ENCODE data around the gene KLHDC1. TPM values are rescaled to one million over a fixed set of nuclear protein-coding genes. Genes with fewer than 3 reads are reported as not detected.
"Not testable (repeated sequence)": the region's sequence is repeated elsewhere in the genome, so short reads cannot be mapped to it uniquely, and the experiment has no call there.

The KLHDC1 gene
- total and polyA plus RNA-seq, 2 donors: 4.2 to 21.6 TPM

DNA sequence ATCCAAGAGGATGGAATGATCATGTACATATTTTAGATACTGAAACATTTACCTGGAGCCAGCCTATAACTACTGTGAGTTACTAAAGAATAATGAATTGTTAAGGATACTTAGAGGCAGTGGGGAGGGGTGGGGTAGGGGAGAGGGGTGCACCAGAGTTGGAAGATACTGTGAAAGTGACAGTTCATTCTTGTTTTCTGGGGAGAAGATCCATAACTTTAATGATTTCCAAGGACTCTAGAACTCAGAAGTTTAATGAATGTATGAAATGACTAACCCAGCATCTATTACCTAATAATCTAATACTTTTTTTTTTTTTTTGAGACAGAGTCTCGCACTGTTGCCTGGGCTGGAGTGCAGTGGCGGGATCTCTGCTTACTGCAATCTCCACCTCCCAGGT is 85.5 kb downstream of the KLHDC1 start:
- Histone ChIP-seq H3K27ac (ENCODE audit: low read depth) (no peak overlapping the region), H3K4me3 (ENCODE audit: low read depth, low read length) (no peak overlapping the region), H3K4me1 (ENCODE audit: insufficient read depth) (no peaks in the 10 kb centered on the region), H3K36me3 (ENCODE audit: insufficient read depth) (peaks cover 9% of the 10 kb centered on the region)
- WGBS: 97% methylated on average over 2 of the region's 2 CpGs
- no peak for DNase-seq (ENCODE audit: extremely low spot score)

- not testable (repeated sequence) for H3K4me1 ChIP-seq (ENCODE audit: insufficient read depth); H3K36me3 ChIP-seq (ENCODE audit: insufficient read depth); H3K27ac ChIP-seq (ENCODE audit: low read depth); DNase-seq (ENCODE audit: extremely low spot score); H3K4me3 ChIP-seq (ENCODE audit: low read depth, low read length)
- 93% methylated on average over 7 of the region's 7 CpGs for WGBS
Observed at GRCh38 chr14:49781040-49781439, 88.1 kb downstream of the KLHDC1 start.

DNA sequence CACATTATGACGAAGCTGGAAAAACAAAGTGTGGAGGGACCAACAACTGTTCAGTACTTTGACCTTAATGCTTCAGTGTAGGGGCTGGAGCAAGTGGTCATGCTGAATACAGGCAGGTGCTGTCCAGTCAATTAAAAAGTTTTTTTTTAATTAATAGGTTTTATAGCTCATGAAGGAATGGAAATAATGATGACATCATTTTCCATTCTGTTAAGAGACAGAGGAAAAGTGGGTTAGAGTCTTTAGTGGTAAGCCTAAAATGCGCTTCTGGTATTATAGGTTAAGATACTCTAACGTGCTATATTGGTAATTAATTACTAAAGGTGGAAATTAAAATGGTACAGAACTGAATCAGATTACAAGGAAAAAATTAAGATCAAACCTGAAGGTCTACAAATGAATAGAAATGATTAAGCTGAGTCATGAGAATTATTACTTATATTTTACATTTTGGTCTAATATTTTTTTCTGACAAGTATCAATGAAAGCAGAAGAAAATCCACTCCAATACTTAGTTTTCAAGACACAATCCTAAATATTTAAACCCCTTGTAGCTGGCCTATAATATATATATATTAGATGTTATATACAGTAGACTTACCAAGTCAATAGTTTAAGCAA is 90.6 kb downstream of the KLHDC1 start:
- Histone ChIP-seq H3K36me3 (ENCODE audit: insufficient read depth) (peaks cover 16% of the 10 kb centered on the region), H3K27ac (ENCODE audit: low read depth) (no peak overlapping the region), H3K4me1 (ENCODE audit: insufficient read depth) (no peaks in the 10 kb centered on the region), H3K4me3 (ENCODE audit: low read depth, low read length) (no peak overlapping the region)
- no peak for DNase-seq (ENCODE audit: extremely low spot score)
- WGBS: 86% methylated on average over 3 of the region's 3 CpGs

DNA sequence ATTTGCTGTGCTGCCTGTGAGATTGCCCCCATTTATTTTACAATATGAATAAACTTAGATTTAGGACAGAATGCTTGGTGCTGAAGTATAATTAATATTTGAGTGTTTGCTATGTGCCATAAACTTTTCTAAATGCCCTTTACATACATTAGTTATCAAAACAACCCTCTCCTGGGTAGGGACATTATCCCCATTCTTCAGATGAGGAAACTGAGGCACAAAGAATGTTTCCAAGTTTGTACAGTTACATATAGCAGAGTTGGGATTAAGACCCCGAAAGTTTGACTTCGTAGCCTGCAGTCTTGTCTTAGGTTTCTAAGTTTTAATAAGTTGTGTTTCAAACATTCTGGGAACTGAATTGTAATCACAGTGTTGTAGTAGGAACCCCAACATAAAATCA is 93.4 kb downstream of the KLHDC1 start:
- Histone ChIP-seq H3K36me3 (ENCODE audit: insufficient read depth) (peaks cover 20% of the 10 kb centered on the region), H3K27ac (ENCODE audit: low read depth) (no peak overlapping the region), H3K4me1 (ENCODE audit: insufficient read depth) (no peaks in the 10 kb centered on the region), H3K4me3 (ENCODE audit: low read depth, low read length) (no peak overlapping the region)
- no peak for DNase-seq (ENCODE audit: extremely low spot score)
- WGBS: 97% methylated on average over 2 of the region's 2 CpGs

DNA sequence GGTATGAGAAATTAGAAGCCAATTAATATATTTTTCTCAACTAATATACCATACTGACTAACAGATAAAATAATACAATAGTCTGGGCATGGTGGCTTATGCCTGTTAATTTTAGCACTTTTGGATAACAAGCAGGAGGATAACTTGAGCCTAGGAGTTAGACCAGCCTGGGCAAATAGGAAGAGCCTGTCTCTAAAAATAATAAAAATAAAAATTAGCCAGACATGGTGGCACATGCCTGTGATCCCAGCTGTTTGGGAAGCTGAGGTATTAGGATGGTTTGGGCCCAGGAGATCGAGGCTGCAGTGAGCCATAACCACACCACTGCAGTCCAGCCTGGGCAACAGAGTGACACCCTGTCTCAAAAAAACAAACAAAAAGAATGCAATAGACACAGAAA is 99.7 kb downstream of the KLHDC1 start:
- peaks cover 14% of the 10 kb centered on the region for H3K36me3 ChIP-seq (ENCODE audit: insufficient read depth)
- 0% methylated on average over 1 of the region's 1 CpG for WGBS
- H3K27ac ChIP-seq (ENCODE audit: low read depth): no peak overlapping the region
- H3K4me3 ChIP-seq (ENCODE audit: low read depth, low read length): no peak overlapping the region
- DNase-seq (ENCODE audit: extremely low spot score): no peak
- H3K4me1 ChIP-seq (ENCODE audit: insufficient read depth): no peaks in the 10 kb centered on the region

DNA sequence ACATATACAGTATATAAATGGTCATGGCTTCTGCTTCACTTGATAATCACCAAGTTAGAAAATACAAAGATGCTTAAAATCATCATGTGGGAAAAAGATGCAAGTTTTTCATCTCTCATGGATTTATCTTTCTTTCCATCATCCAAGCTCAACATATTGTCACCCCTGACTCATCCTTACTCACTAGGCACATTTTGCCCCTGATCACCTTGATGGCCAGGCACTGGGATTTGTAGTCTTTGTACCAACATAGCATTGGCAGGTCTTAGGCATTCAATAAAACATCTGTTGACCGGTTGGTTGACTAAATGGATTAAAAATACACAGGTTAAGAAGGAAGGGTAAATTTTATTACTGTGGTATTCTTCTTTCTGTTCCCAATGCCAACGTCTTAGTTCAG is 103.1 kb downstream of the KLHDC1 start:
- Histone ChIP-seq H3K4me3 (ENCODE audit: low read depth, low read length) (no peak overlapping the region), H3K4me1 (ENCODE audit: insufficient read depth) (no peaks in the 10 kb centered on the region), H3K36me3 (ENCODE audit: insufficient read depth) (peaks cover 13% of the 10 kb centered on the region), H3K27ac (ENCODE audit: low read depth) (no peak overlapping the region)
- DNase-seq (ENCODE audit: extremely low spot score): no peak
- WGBS: 92% methylated on average over 2 of the region's 2 CpGs

Small RNA genes lying within 50 kb of the gene (small RNA-seq; reads per million reads assigned to genes)
- not detected for gene RNU6ATAC30P

Other genes with a start within 250 kb of the KLHDC1 start
- gene RPS29, start 106.7 kb upstream of the KLHDC1 start, total RNA-seq: 1,469 TPM
- gene RPS29, start 106.7 kb upstream of the KLHDC1 start, polyA plus RNA-seq: 2,986 TPM
- 19.2 TPM for gene LRR1, start 94.2 kb upstream of the KLHDC1 start, total RNA-seq
- gene LRR1, start 94.2 kb upstream of the KLHDC1 start, polyA plus RNA-seq: 8.6 TPM
- gene RPL36AL, start 72.5 kb upstream of the KLHDC1 start, total RNA-seq: 122 TPM
- 349 TPM for gene RPL36AL, start 72.5 kb upstream of the KLHDC1 start, polyA plus RNA-seq
- gene MGAT2, start 72.3 kb upstream of the KLHDC1 start, total RNA-seq: 43.5 TPM
- 20.5 TPM for gene MGAT2, start 72.3 kb upstream of the KLHDC1 start, polyA plus RNA-seq
- gene DNAAF2, start 57.9 kb upstream of the KLHDC1 start, total RNA-seq: 9.1 TPM
- gene DNAAF2, start 57.9 kb upstream of the KLHDC1 start, polyA plus RNA-seq: 6.4 TPM
- 25.5 TPM for gene POLE2, start 4.9 kb upstream of the KLHDC1 start, total RNA-seq
- 3.2 TPM for gene POLE2, start 4.9 kb upstream of the KLHDC1 start, polyA plus RNA-seq
- 127 TPM for gene KLHDC2, start 75.0 kb downstream of the KLHDC1 start, total RNA-seq
- gene KLHDC2, start 75.0 kb downstream of the KLHDC1 start, polyA plus RNA-seq: 82.2 TPM
- gene NEMF, start 159.7 kb downstream of the KLHDC1 start, total RNA-seq: 171 TPM
- gene NEMF, start 159.7 kb downstream of the KLHDC1 start, polyA plus RNA-seq: 32.2 TPM
- gene ARF6, start 200.0 kb downstream of the KLHDC1 start, total RNA-seq: 49.1 TPM
- gene ARF6, start 200.0 kb downstream of the KLHDC1 start, polyA plus RNA-seq: 36.9 TPM